Right hindlimb (tissue), 1 donor: Measurements from ENCODE around the gene PTH2R.
"Not testable (repeated sequence)": the region's sequence is repeated elsewhere in the genome, so short reads cannot be mapped to it uniquely, and the experiment has no call there.

Experiments used
- DNase-seq: peaks from one replicate; pipeline ENCODE4 v3.0.0-alpha.2; 2018

Gene PTH2R

DNA sequence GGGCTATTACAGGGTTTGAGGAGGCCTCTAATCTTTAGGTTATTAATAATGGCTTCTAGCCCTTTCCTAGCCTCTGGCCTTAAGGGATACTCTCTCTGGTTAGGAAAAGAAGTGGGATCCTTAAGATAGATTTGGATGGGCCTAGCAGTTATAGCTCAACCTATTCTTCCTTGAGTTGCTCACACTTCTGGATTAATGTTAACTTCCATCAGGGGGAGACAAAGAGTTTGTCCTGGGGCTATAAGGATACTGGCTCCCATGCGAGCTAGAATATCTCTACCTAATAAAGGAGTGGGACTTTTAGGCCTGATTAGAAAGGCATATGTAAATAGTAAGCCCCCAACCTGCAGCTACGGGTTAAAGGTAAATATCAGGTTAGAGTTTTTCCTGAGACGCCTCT lies 14.3 kb upstream of the PTH2R start:
- DNase-seq = no peak

DNA sequence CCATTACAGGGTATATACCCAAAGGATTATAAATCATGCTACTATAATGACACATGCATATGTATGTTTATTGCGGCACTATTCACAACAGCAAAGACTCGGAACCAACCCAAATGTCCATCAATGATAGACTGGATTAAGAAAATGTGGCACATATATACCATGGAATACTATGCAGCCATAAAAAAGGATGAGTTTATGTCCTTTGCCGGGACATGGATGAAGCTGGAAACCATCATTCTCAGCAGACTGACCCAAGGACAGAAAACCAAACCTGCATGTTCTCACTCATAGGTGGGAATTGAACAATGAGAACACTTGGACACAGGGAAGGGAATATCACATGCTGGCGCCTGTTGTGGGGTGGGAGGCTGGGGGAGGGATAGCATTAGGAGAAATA lies 9.8 kb upstream of the PTH2R start:
- not testable (repeated sequence) for DNase-seq

DNA sequence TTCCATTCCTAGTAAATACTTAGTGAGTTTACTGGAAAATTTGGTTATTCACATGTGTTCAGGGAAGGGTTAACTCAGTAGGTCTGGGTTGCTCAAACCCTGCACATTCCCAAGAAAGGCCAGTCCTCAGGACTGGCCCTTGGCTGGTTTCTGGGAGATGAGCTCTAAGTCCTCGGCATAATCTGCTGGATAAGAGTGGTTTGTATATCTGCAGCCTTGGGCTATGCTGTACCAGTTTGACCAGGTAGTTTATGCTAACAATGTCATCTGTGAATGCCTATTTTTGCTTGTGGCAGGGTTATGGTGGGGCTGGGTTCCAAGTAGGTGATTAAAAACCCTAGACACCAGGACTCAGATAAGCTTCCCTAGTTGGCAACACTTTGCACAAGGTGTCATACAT lies 7.4 kb upstream of the PTH2R start:
- no peak for DNase-seq

DNA sequence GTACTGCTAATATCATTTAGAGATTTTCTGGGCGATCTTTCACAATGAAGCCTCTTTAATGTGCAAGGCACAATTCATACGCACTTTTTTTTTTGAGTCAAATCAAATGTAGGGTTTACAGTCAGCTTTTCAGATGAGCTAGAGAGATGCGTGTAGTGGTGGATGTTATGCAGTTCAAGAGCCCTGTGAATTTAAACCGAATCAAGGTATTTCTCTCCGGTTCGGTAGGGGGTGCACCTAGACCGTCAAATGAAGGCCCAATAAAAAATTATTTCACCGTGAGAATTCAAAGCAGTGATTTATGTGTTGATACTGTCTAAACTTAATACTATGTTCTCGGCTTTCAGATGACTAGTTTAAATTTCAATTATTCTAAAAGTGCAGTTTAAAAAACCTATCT lies 1.1 kb downstream of the PTH2R start:
- peak; percentile 23 for DNase-seq

DNA sequence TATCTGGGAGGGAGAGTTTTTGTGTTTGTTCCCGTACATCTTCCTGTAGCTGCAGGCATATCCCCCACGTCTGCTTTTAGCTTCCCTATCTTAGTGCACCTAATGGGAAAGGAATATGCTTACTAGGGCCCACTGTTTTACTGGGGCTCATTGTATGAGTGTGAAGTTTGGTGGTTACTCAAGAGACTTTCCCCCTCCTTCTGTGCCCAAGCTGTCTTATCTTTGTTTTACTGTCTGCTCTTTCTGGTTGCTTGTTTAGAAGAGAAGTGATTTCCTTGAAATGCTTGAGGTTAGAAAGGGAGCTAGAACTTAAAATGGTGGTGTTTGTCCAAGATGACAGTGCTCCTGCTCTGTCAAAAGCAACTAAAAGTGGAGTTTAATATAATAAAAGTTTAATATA lies 7.3 kb downstream of the PTH2R start:
- no peak for DNase-seq

DNA sequence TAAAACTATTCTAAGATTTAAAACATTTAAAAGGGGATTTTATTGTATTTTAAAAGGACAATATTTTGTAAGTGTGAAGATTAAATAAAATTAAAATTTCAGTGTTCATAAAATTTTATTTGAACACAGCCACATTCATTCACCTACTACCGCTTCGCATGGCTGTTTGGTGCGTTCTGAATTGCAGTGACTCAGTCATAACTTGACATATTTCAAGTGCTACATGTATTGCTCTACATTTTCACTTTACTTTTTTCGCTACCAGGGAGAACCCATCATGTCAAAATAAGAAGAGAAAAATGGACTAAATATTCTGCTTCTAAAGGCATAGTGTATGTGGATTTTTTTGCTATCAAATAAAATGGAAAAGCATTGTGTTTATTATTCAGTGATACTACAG lies 8.7 kb downstream of the PTH2R start:
- DNase-seq = no peak

DNA sequence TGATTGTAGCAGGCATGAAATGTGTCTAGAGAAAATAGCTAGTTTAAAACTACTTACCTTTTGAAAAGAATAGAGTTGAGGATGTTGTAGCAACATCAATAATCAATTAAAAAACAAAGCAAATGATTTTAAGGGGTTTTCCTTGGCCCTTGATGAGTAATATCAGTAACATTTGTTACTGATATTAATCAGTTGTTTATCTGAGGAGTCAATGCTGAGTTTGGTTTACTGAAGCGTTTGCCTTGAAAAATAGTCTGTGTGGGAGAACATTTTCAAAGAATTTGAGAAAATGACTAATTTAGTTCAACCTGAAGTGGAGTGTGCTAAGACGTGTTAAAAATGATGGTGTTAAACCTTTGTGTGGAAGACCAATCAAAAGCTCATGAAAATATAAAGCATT lies 9.3 kb downstream of the PTH2R start:
- DNase-seq = no peak

DNA sequence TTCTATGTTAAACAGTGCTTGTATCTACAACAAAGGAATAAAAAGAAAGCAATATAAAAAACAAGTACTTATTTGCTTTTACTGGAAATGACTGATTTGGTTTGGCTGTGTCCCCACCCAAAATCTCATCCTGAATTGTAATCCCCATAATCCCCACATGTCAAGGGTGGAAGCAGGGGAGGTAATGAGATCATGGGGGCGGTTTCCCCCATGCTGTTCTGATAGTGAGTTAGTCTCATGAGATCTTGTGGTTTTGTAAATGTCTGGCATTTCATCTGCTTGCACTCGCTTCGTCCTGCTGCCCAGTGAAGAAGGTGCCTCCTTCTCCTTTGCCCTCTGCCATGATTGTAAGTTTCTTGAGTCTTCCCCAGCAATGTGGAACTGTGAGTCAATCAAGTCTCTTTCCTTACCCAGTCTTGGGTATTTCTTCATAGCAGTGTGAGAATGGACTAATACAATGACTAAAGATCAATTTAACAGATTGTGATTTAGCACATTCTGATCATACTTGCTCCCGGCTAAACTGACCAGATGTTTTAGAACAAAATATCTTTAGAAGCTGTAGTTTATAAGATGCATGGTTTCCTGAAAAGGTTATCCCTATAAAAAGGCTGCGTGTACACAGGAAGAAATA lies 19.9 kb downstream of the PTH2R start:
- no peak for DNase-seq

DNA sequence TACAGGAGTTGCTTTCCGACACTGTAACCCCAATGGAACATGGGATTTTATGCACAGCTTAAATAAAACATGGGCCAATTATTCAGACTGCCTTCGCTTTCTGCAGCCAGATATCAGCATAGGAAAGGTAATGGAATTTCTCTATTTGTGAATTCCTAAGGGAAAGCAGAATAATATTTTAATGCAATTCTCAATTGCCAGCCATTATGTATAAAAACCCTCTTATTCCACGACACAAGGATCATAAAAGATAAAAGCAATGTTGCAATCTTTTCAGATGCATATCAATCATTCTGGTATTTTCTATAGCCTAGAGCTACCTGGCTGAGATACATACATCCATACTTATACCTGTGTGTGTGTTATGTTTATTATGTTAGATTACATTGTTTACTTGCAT lies 31.2 kb downstream of the PTH2R start:
- no peak for DNase-seq

DNA sequence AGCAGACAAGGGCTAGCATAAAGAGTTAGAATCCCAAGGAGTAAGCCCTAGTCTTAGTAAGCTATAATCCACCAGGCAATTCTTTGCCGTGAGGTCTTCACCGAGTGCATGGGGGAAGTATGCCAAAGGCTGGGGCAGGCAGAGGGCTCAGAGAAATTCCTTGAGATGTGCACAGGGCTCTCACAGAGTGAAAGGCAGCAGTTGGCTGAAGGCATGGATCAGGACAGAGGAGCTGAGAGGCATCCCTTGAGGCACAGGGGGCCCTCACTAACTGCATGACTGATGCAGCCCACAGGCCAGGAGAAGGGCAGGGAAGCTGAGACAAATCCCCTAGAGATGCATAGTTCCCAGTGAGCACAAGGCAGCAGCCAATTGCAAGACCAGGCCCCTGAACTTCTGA lies 34.1 kb downstream of the PTH2R start:
- DNase-seq = no peak

DNA sequence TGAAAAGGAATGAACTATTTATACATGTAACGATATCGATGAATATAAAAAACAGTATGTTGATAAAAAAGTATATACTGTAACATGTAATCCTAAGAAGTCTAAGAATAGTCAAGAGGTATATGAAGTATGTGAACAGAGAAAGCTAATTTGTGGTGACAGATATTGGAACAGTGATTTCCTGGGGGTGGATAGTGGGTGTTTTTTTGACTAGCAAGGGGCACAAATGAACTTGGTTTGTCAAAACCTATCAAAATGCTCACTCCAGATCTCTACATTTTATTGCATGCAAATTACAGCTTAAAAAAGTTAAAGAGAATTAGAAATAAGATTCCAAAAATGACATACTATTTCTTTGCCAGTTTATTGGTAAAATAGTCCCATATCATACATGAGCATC lies 35.4 kb downstream of the PTH2R start:
- DNase-seq = no peak

DNA sequence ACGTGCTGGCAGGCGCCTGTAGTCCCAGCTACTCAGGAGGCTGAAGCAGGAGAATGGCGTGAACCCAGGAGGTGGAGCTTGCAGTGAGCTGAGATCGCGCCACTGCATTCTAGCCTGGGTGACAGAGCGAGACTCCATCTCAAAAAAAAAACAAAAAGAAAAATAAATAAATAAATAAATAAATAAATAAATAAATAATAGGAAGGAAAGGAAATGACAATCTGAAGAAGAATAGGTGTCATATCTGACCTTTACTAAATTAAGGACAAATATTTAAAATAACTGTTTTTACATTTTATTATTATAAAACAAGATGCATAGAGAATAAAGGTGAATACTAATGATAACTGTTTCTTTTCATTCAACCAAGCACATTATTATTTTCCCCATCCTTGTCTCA lies 40.9 kb downstream of the PTH2R start:
- DNase-seq = not testable (repeated sequence)

DNA sequence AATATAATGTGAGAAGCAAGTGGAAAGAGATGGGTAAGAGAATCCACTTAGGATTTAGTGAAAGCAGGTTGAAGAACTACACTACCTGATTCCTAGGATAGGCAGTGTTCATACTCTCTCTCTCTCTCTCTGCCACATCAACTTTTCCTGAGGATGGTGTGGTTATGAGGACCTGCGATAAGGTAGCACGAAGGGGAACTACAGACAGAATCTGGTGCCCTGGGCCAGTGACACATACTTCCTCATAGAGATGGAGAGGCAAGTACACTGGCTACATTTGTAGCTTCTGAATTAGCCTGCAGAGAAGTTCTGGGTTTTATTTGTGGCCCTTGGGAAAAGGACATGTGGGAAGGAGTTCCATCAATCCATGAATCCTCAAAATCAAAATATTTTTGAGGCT lies 44.5 kb downstream of the PTH2R start:
- DNase-seq = no peak

DNA sequence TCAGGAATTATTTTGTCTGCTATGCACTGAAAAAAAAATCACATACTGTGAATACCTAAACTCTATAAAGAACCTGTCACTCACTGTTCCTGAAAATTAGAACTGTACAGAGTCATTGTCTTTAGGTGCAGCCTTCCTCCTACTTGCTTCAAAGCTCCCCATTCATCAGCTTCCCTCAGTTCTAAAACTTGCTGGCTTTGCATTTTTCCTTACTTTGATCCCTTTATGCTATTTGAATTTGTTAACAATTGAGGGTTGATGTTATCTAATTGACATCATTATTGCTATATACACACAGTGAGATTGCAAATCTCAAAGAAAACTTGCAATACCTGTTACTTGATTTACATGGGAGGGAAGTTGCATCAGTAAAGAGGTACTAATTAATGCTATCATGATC lies 48.3 kb downstream of the PTH2R start:
- DNase-seq = no peak

DNA sequence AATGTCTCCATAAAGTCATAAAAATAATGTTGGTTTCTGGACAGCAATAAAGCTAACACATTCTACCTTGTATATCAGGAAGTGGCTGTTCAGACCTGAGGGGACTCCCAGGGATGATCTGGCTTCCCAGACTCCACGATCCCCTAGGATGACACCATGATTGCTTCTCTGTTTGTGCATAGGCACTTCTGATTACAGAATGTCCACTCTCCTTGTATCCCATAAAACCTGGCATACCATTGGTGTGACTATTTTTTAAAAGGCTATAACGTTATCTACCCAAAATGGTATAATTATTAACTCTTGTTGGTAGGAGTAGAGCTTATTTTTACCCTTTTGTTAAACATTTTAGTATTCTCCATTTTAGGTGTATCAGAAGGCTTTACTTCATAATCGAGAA lies 57.1 kb downstream of the PTH2R start:
- DNase-seq = no peak

DNA sequence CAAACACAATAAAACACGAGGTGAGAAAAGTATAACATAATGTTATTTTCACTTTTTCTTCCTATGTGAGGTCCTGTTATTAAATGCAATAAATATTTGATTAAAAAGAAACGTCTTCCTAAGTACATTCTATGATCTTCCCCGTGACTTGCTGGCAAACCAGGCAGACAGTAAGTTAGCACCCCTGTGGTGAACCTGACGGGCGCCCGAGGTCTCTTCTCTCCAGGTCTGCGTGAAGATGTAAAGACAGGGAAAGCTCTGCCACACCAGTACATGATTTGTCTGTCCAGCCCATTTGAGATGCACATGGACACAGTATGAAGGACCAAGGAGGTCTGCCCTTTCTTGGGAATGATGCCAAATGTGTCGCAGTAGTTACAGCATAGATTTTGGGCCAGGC lies 57.6 kb downstream of the PTH2R start:
- no peak for DNase-seq

DNA sequence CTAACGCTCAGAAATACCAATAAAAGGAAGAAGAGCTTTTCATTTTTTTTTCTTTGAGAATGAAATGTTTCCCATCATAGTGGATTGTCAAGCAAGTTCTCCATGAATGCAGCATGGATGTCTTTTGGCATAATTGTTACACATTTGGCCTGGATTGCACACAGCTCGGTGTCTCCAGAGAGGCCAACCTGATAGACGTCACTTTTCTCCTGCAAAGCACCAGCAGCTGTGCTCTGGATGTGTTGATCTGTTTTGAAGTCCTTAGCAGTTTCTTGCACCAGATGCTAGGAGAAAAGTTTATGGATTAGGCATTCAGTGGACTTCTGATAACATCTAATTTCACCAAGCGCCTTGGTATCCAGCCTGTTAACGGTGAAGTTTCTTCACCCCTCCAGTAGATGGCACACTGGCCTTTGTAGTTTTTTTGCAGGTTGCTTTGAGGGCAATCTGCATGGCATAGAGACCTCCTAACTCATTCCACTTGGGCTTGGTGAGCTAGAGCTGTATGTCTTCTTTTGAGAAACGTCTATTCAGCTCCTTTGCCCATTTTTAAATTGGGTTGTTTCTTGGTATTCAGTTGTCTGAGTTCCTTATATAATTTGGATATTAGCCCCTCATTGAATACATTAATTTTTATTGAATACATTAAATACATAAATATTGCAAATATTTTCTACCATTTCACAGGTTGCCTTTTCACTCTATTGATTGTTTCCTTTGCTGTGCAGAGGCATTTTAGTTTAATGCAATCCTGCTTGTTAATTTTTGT lies 59.7 kb downstream of the PTH2R start:
- DNase-seq = peak; percentile 22

DNA sequence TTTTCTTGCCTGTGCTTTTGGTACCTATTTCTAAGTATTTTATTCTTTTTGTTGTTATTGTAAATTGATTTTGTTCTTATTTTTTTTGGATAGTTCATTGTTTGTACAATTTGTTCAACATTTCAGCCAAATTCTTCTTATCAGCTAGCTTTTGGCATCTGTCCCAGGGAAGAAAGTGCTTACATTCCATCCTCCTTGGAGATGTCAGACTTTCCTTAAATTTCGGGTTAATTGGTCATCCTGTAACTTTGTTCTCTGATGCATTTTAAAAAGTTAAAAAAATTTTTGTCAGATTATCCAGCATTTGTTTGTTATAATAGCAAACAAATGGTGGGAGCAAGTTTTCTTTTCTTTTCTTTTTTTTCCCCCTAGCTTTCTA lies 60.3 kb downstream of the PTH2R start:
- no peak for DNase-seq

DNA sequence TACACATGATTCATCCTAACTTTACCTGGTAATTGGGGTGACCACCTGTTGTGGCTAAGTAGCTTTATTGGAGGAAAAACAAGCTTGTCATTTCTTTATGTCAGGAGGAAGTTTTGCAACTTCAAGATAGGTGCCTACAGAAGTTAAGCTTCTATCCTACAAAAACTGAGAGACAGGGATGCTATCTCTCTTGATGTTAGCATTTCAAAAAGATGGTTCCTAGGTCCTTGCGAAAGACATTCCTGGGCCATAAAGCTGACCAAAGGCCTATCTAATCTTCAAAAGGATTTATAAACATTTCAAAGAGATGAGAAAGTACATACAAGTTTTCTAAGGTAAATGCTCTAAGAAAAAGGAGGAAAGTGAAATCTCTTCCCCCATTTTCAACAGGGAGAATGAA lies 61.0 kb downstream of the PTH2R start:
- no peak for DNase-seq

DNA sequence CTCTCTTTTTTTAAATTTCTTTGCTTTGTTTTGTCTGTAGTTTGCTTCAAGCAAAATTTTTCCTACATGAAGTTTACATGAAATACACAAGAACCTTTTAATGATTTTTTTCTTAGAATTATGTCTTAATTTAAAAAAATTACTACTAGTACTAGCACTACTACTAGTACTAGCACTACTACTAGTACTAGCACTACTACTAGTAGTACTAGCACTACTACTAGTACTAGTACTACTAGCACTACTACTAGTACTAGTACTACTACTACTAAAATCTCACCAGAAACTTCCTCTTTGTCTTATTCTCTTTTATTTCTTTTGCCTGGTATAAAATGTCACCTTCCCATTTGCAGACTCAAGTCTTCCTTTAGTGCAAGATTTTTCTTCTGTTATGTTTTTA lies 71.1 kb downstream of the PTH2R start:
- DNase-seq = no peak

DNA sequence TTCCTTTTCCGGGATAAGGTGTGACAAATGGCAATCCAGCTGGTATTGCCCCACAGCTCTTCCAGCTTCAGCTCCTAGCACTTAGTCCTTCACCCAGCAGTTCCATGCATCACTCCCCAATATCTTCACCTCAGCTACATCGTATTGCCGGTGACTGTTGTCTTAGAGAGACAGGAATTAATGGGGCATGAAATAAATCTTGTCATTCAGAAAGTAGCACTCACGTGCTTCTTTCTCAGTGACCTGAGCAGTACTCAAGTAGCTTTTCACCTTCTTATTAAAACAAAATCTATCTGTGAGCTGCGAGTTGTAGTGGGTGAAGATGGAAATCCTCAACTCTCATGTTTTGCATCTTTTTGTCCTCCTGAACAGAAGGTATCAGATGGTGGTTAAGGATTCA lies 72.8 kb downstream of the PTH2R start:
- no peak for DNase-seq

DNA sequence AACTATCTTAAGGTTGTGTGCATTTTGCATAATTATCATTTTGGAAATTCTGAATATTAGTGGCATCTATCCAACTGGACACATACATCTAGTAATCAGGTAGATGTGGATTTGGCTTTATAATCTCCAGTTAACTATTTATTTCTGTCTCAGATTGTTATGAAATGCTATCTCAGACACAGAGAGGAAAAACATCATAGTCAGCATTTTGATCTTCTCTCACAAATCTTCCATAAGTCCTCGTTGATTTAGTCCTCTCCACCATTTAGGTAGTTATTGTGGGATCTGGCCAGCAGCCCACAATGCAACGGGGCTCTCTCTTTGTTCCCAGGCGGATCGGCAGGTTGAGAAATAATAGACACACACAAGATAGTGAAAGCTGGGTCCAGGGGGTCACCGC lies 75.4 kb downstream of the PTH2R start:
- not testable (repeated sequence) for DNase-seq

DNA sequence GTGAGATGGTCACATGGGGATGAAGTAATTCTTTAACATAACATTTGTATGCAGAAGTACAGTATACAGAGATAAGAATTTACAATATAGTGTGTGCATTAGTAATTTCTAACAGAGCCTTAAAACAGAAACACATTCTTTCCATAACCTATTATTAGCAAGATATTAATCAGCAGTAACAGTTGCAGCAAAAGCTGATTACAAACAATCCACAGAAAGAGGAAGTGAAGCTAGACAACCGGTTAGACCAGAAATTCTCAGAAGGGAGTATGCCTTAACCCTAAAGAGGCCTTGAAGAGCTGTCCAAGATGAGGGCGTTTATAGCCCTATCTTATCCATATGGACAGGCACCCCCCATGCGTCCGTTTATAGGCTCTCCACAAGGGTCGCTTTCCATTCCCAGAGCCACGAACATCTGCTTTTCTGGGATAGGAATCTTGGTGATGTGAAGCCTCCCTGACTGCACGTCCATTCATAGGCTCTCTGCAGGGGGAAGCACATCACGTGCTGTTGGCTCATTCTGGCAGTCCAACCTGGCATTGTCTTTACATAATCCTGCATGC lies 75.9 kb downstream of the PTH2R start:
- DNase-seq = not testable (repeated sequence)

DNA sequence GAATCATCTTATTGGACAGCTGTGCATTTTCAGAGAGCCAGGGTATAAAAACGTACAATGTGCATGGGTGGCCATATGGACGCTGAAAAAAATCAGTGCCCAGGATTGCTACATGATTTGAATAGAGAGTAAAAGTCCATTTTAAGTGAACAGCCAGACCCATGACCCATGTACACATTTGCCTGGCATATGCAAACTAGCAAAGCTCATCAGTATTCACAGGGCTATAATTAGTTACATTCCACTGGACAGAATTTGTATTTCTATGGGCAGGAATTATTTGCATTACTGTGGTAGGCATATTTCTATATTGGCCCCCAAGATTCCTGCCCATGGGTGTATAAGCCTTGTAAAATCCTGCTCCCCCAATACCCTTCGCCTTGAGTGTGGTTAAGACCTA lies 78.8 kb downstream of the PTH2R start:
- DNase-seq = no peak
